ENCODE data around the gene PRKG1. TPM values are rescaled to one million over a fixed set of nuclear protein-coding genes. Genes with fewer than 3 reads are reported as not detected.

Gene PRKG1
- total RNA-seq, 1 experiment from 2014 or later: 16.5 TPM

- TF ChIP-seq SMAD3 (CRISPR knock-in tag; IDR thresholded peaks at IDR 0.05; ENCODE audit: borderline replicate concordance): no peak
Measured at GRCh38 chr10:51950996-51951555, 876.8 kb downstream of the PRKG1 start (continued).

GRCh38 chr10:51951601-51952000, 877.3 kb downstream of the PRKG1 start:
- DNase-seq (ENCODE audit: low spot score) (no peak), ATAC-seq (no peak)
- no peak for TF ChIP-seq OVOL2 (CRISPR knock-in tag; IDR thresholded peaks at IDR 0.05; ENCODE audit: borderline replicate concordance)
- no peak for TF ChIP-seq SP1 (CRISPR knock-in tag; conservative IDR thresholded peaks at IDR 0.05)
- Mint-ChIP-seq H3K4me3 (no peak overlapping the region), H3K36me3 (peaks cover 8% of the 10 kb centered on the region), H3K27ac (no peak overlapping the region), H3K9me3 (peaks cover 8% of the 10 kb centered on the region), H3K4me1 (peaks cover 24% of the 10 kb centered on the region), H3K27me3 (ENCODE audit: low read depth) (no peaks in the 10 kb centered on the region; the same call in 1 of the 2 replicates)
- ChIA-PET CTCF (no interaction called here), POLR2A (no interaction called here)

GRCh38 chr10:51952056-51952455, 877.8 kb downstream of the PRKG1 start:
- no peak for TF ChIP-seq E2F4 (CRISPR knock-in tag; IDR thresholded peaks at IDR 0.05; ENCODE audit: borderline replicate concordance, low read depth)
- no peak for TF ChIP-seq PRRX2 (CRISPR knock-in tag; IDR thresholded peaks at IDR 0.05)
- CTCF ChIA-PET: no interaction called here
- Mint-ChIP-seq H3K27ac (no peak overlapping the region), H3K36me3 (peaks cover 7% of the 10 kb centered on the region), H3K4me1 (peaks cover 28% of the 10 kb centered on the region), H3K27me3 (ENCODE audit: low read depth) (peaks cover under 1% of the 10 kb centered on the region; the same call in 1 of the 2 replicates), H3K4me3 (no peak overlapping the region), H3K9me3 (peaks cover 7% of the 10 kb centered on the region)
- ATAC-seq (no peak), DNase-seq (ENCODE audit: low spot score) (no peak)
- POLR2A ChIA-PET: no interaction called here

GRCh38 chr10:51955696-51956095, 881.4 kb downstream of the PRKG1 start:
- Mint-ChIP-seq H3K27me3 (ENCODE audit: low read depth) (peaks cover 2% of the 10 kb centered on the region; the same call in 1 of the 2 replicates), H3K4me3 (no peak overlapping the region), H3K4me1 (peaks cover 37% of the 10 kb centered on the region), H3K36me3 (no peaks in the 10 kb centered on the region), H3K9me3 (no peaks in the 10 kb centered on the region), H3K27ac (no peak overlapping the region)
- no peak for TF ChIP-seq CBFB (CRISPR knock-in tag; IDR thresholded peaks at IDR 0.05; ENCODE audit: low read depth)
- TF ChIP-seq ZNF416 (CRISPR knock-in tag; IDR thresholded peaks at IDR 0.05): no peak
- TF ChIP-seq ZNF263 (CRISPR knock-in tag; IDR thresholded peaks at IDR 0.05; ENCODE audit: low read depth): no peak
- TF ChIP-seq ZNF121 (CRISPR knock-in tag; IDR thresholded peaks at IDR 0.05): no peak
- no peak for TF ChIP-seq ZNF138 (CRISPR knock-in tag; conservative IDR thresholded peaks at IDR 0.05)
- TF ChIP-seq TEAD1 (CRISPR knock-in tag; IDR thresholded peaks at IDR 0.05): no peak
- TF ChIP-seq TCF7 (CRISPR knock-in tag; IDR thresholded peaks at IDR 0.05; ENCODE audit: low read depth): no peak
- TF ChIP-seq HMGA2 (CRISPR knock-in tag; IDR thresholded peaks at IDR 0.05): no peak
- no peak for TF ChIP-seq ZBTB43 (CRISPR knock-in tag; IDR thresholded peaks at IDR 0.05)
- no peak for TF ChIP-seq RELA (CRISPR knock-in tag; IDR thresholded peaks at IDR 0.05; ENCODE audit: borderline replicate concordance)
- TF ChIP-seq ATF2 (CRISPR knock-in tag; IDR thresholded peaks at IDR 0.05; ENCODE audit: borderline replicate concordance, low read depth): no peak
- ATAC-seq (no peak), DNase-seq (ENCODE audit: low spot score) (no peak)
- ChIA-PET CTCF (interaction anchor here (1.0 kb wide), 1 partner anchor 567 kb away, joined by 3 read pairs; no protein-coding TSS in a partner anchor), POLR2A (no interaction called here)

Measured in WTC11 (cell line).